Suprapubic skin (tissue), 4 donors: Measurements from ENCODE around the gene CELF5. TPM values are rescaled to one million over a fixed set of nuclear protein-coding genes. Genes with fewer than 3 reads are reported as not detected.

Experiments used
- DNase-seq, 2 donors: peaks; one replicate each; pipeline ENCODE4 v3.0.0-alpha.2; 2019; ENCODE audit warnings: low spot score in 2 of 2
- H3K27ac ChIP-seq: fragments of 200-600 bp; sonication (generic); one replicate; pipeline ENCODE4 v1.5.1; 2019
- H3K27me3 ChIP-seq: fragments of 200-600 bp; sonication (generic); one replicate; pipeline ENCODE4 v1.5.1; 2019
- H3K36me3 ChIP-seq: fragments of 200-600 bp; sonication (generic); one replicate; pipeline ENCODE4 v1.5.1; 2019
- H3K4me1 ChIP-seq: fragments of 200-600 bp; sonication (generic); one replicate; pipeline ENCODE4 v1.5.1; 2019
- H3K4me3 ChIP-seq: fragments of 200-600 bp; sonication (generic); one replicate; pipeline ENCODE4 v1.5.1; 2019; ENCODE audit warnings: mild to moderate bottlenecking
- H3K9me3 ChIP-seq: fragments of 200-600 bp; sonication (generic); one replicate; pipeline ENCODE4 v1.5.1; 2019
- CTCF ChIP-seq, 2 donors: fragments of 200-600 bp in 1 of 2; fragments of 450-650 bp in 1 of 2; sonication (generic) in 1 of 2; IDR thresholded peaks; one replicate each; pipeline ENCODE4 v1.5.1; 2016 to 2019; ENCODE audit warnings: antibody characterized with exemption in 2 of 2, mild to moderate bottlenecking in 1 of 2, moderate library complexity in 1 of 2
- EP300 ChIP-seq: sonication (generic); formaldehyde crosslinking; IDR thresholded peaks from one replicate; pipeline ENCODE4 v1.6.1; 2017; ENCODE audit warnings: antibody characterized with exemption
- POLR2A ChIP-seq, 2 donors: fragments of 450-650 bp; IDR thresholded peaks; one replicate each; pipeline ENCODE4 v1.6.1; 2017; ENCODE audit warnings: antibody characterized with exemption in 2 of 2, mild to moderate bottlenecking in 2 of 2, moderate library complexity in 2 of 2
- POLR2AphosphoS5 ChIP-seq, 3 donors: sonication (generic); formaldehyde crosslinking; IDR thresholded peaks; one replicate each; pipeline ENCODE4 v1.6.1; 2017; ENCODE audit warnings: antibody characterized with exemption in 3 of 3
- WGBS: methylation state at CpG from one replicate; pipeline ENCODE4 v1.1.5; 2018; 5-methylcytosine and 5-hydroxymethylcytosine counted together
- total RNA-seq, 4 donors: library from RNA; depleted of rRNA; stranded (reverse); fragments of >200 nt; gene quantifications; one replicate each; pipeline ENCODE4 v1.1.0, GENCODE V29; 2016

The CELF5 gene
- total RNA-seq, 4 donors from 2014 or later: 0.17 to 0.87 (median 0.64) TPM; not detected in 1

GRCh38 chr19:3207461-3208242 lies 16.8 kb upstream of the CELF5 start:
- Histone ChIP-seq H3K4me3 (no peak overlapping the region), H3K4me1 (no peaks in the 10 kb centered on the region), H3K27me3 (no peaks in the 10 kb centered on the region), H3K27ac (no peak overlapping the region), H3K9me3 (no peaks in the 10 kb centered on the region), H3K36me3 (peaks cover 59% of the 10 kb centered on the region)
- peak in 1 of 2 donors; percentile 53 for DNase-seq
- 94% methylated on average over 38 of the region's 43 CpGs for WGBS
- TF ChIP-seq POLR2AphosphoS5 (IDR thresholded peaks at IDR 0.05) (no peak), POLR2A (IDR thresholded peaks at IDR 0.05) (no peak), CTCF (IDR thresholded peaks at IDR 0.05) (no peak), EP300 (no peak)

GRCh38 chr19:3208317-3209207 lies 15.9 kb upstream of the CELF5 start:
- no peak for TF ChIP-seq EP300
- TF ChIP-seq POLR2A (IDR thresholded peaks at IDR 0.05): no peak
- TF ChIP-seq CTCF (IDR thresholded peaks at IDR 0.05): no peak
- TF ChIP-seq POLR2AphosphoS5 (IDR thresholded peaks at IDR 0.05): no peak
- Histone ChIP-seq H3K27ac (no peak overlapping the region), H3K27me3 (no peaks in the 10 kb centered on the region), H3K4me1 (no peaks in the 10 kb centered on the region), H3K9me3 (no peaks in the 10 kb centered on the region), H3K4me3 (no peak overlapping the region), H3K36me3 (peaks cover 53% of the 10 kb centered on the region)
- DNase-seq: no peak
- 81% methylated on average over 15 of the region's 33 CpGs for WGBS

- no peaks in the 10 kb centered on the region for H3K9me3 ChIP-seq
- no peak overlapping the region for H3K4me3 ChIP-seq
- no peak for DNase-seq
- H3K36me3 ChIP-seq: peaks cover 33% of the 10 kb centered on the region
- TF ChIP-seq POLR2A (IDR thresholded peaks at IDR 0.05) (no peak), CTCF (IDR thresholded peaks at IDR 0.05) (peak; percentile 6 to 68)
- H3K27me3 ChIP-seq: no peaks in the 10 kb centered on the region
- WGBS: 45% methylated on average over 19 of the region's 20 CpGs
- H3K27ac ChIP-seq: no peak overlapping the region
- H3K4me1 ChIP-seq: no peaks in the 10 kb centered on the region
These were observed 14.0 kb upstream of the CELF5 start for GRCh38 chr19:3210347-3211017.

- Histone ChIP-seq H3K36me3 (peaks cover 26% of the 10 kb centered on the region), H3K27me3 (no peaks in the 10 kb centered on the region), H3K4me1 (no peaks in the 10 kb centered on the region), H3K27ac (no peak overlapping the region), H3K9me3 (no peaks in the 10 kb centered on the region), H3K4me3 (no peak overlapping the region)
- 51% methylated on average over 12 of the region's 12 CpGs for WGBS
- no peak for DNase-seq
- TF ChIP-seq CTCF (IDR thresholded peaks at IDR 0.05) (no peak), POLR2AphosphoS5 (IDR thresholded peaks at IDR 0.05) (no peak), EP300 (no peak), POLR2A (IDR thresholded peaks at IDR 0.05) (no peak)
These were observed 13.3 kb upstream of the CELF5 start for GRCh38 chr19:3211191-3211590.
